GM12878 (cell line): ENCODE measurements around the gene SIT1.
"Not testable (repeated sequence)": the region's sequence is repeated elsewhere in the genome, so short reads cannot be mapped to it uniquely, and the experiment has no call there.

Experiments used
- CHD4 ChIP-seq: fragments of 200-600 bp; sonication (generic); IDR thresholded peaks from 2 replicates; pipeline ENCODE4 v1.6.1; 2016; ENCODE audit warnings: mild to moderate bottlenecking
- TARDBP ChIP-seq: IDR thresholded peaks from 2 replicates; pipeline ENCODE4 v1.6.1; 2016; ENCODE audit warnings: borderline replicate concordance
- TCF12 ChIP-seq: IDR thresholded peaks from 2 replicates; pipeline ENCODE4 v1.6.1; 2011; ENCODE audit warnings: low read depth, mild to moderate bottlenecking, low read length
- YY1 ChIP-seq: IDR thresholded peaks from 2 replicates; pipeline ENCODE4 v1.6.1; 2011; ENCODE audit warnings: low read depth, mild to moderate bottlenecking, low read length
- TF ChIP-seq, protein P1 (sequence below): IDR thresholded peaks from 2 replicates; pipeline ENCODE4 v1.6.1; 2012; ENCODE audit warnings: low read depth, low read length, improper control_type of control experiment
- TF ChIP-seq, protein P2 (sequence below), 3 experiments: IDR thresholded peaks in 2 of 3; conservative IDR thresholded peaks in 1 of 3; 2 replicates each; pipeline ENCODE4 v1.5.1; 2011; ENCODE audit warnings: low read depth in 3 of 3, low read length in 3 of 3, mild to moderate bottlenecking in 3 of 3, control low read depth in 2 of 3, moderate library complexity in 2 of 3, inconsistent platforms in 1 of 3, mixed read lengths in 1 of 3; ENCODE audit not compliant: control insufficient read depth in 2 of 3, insufficient read depth in 1 of 3; ENCODE audit errors: extremely low read depth in 1 of 3

DNA sequence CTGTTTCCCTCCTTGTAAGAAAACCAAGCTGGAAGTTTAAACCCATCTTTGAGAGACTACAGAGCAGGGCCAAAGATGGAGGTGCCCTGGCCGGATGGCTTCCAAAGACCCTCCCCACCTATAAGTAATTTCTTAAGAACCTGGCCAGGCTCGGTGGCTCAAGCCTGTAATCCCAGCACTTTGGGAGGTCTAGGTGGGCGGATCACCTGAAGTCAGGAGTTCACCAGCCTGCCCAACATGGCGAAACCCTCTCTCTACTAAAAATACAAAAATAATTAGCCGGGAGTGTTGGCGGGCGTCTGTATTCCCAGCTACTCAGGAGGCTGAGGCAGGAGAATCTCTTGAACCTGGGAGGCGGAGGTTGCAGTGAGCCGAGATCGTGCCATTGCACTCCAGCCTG is 5.0 kb downstream of the SIT1 start:
- TF ChIP-seq, protein P1, sequence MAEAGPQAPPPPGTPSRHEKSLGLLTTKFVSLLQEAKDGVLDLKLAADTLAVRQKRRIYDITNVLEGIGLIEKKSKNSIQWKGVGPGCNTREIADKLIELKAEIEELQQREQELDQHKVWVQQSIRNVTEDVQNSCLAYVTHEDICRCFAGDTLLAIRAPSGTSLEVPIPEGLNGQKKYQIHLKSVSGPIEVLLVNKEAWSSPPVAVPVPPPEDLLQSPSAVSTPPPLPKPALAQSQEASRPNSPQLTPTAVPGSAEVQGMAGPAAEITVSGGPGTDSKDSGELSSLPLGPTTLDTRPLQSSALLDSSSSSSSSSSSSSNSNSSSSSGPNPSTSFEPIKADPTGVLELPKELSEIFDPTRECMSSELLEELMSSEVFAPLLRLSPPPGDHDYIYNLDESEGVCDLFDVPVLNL = not testable (repeated sequence)
- TF ChIP-seq TARDBP, YY1, CHD4, TCF12: not testable (repeated sequence)
- TF ChIP-seq, protein P2, sequence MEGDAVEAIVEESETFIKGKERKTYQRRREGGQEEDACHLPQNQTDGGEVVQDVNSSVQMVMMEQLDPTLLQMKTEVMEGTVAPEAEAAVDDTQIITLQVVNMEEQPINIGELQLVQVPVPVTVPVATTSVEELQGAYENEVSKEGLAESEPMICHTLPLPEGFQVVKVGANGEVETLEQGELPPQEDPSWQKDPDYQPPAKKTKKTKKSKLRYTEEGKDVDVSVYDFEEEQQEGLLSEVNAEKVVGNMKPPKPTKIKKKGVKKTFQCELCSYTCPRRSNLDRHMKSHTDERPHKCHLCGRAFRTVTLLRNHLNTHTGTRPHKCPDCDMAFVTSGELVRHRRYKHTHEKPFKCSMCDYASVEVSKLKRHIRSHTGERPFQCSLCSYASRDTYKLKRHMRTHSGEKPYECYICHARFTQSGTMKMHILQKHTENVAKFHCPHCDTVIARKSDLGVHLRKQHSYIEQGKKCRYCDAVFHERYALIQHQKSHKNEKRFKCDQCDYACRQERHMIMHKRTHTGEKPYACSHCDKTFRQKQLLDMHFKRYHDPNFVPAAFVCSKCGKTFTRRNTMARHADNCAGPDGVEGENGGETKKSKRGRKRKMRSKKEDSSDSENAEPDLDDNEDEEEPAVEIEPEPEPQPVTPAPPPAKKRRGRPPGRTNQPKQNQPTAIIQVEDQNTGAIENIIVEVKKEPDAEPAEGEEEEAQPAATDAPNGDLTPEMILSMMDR (IDR thresholded peaks at IDR 0.05 in 2 of 3, conservative IDR thresholded peaks at IDR 0.05 in 1 of 3; ENCODE audit: control insufficient read depth in 2 of 3, extremely low read depth in 1 of 3, insufficient read depth in 1 of 3, low read depth in 3 of 3, low read length in 3 of 3) = not testable (repeated sequence)
